Fibroblast of villous mesenchyme (primary cell): ENCODE measurements around the gene SLC25A10. TPM values are rescaled to one million over a fixed set of nuclear protein-coding genes. Genes with fewer than 3 reads are reported as not detected.

Source experiments
- DNase-seq: peaks from one replicate; pipeline ENCODE4 v3.0.0-alpha.2; 2010; ENCODE audit warnings: low read depth
- H3K4me3 ChIP-seq: 2 replicates; pipeline ENCODE4 v1.5.1; 2011; ENCODE audit warnings: low read depth, mild to moderate bottlenecking, low read length
- CTCF ChIP-seq: IDR thresholded peaks from 2 replicates; pipeline ENCODE4 v1.5.1; 2012; ENCODE audit warnings: low read depth, mild to moderate bottlenecking, low read length; ENCODE audit not compliant: insufficient read depth
- total RNA-seq: library from RNA; depleted of rRNA; stranded (reverse); fragments of >200 nt; gene quantifications from 2 replicates; pipeline ENCODE4 v1.2.3, GENCODE V29; 2012

The SLC25A10 gene
- total RNA-seq, 1 donor, result 13.8 TPM

- H3K4me3 ChIP-seq, result peak overlapping the region; percentile 66
- no peak for TF ChIP-seq CTCF
- DNase-seq, result no peak
These were observed 996 bp downstream of the SLC25A10 start for GRCh38 chr17:81713004-81713555.

GRCh38 chr17:81713556-81714411 lies 1.7 kb downstream of the SLC25A10 start:
- no peak for TF ChIP-seq CTCF
- no peak for DNase-seq
- H3K4me3 ChIP-seq, result no peak overlapping the region

GRCh38 chr17:81714412-81715106 lies 2.5 kb downstream of the SLC25A10 start:
- no peak for TF ChIP-seq CTCF
- H3K4me3 ChIP-seq, result no peak overlapping the region
- DNase-seq, result no peak

- TF ChIP-seq CTCF, result no peak
- no peak for DNase-seq
These were observed 3.2 kb downstream of the SLC25A10 start for GRCh38 chr17:81715107-81715871.

GRCh38 chr17:81715872-81716673 lies 4.0 kb downstream of the SLC25A10 start:
- no peak overlapping the region for H3K4me3 ChIP-seq
- DNase-seq, result no peak
- no peak for TF ChIP-seq CTCF

More at GRCh38 chr17:81715107-81715871, 3.2 kb downstream of the SLC25A10 start:
- no peak overlapping the region for H3K4me3 ChIP-seq

GRCh38 chr17:81716674-81716996 lies 4.6 kb downstream of the SLC25A10 start:
- no peak for TF ChIP-seq CTCF
- no peak for DNase-seq
- no peak overlapping the region for H3K4me3 ChIP-seq
